GM12801 (cell line): ENCODE results near the gene C3orf22.

Experiments
- CTCF ChIP-seq: IDR thresholded peaks from one replicate; pipeline ENCODE4 v1.5.1; 2011; ENCODE audit warnings: control low read depth; ENCODE audit not compliant: insufficient read length; ENCODE audit errors: extremely low read depth

C3orf22 gene

GRCh38 chr3:126544596-126545281, 14.0 kb downstream of the C3orf22 start:
- TF ChIP-seq CTCF: no peak

GRCh38 chr3:126543457-126544061, 15.2 kb downstream of the C3orf22 start:
- no peak for TF ChIP-seq CTCF

DNA sequence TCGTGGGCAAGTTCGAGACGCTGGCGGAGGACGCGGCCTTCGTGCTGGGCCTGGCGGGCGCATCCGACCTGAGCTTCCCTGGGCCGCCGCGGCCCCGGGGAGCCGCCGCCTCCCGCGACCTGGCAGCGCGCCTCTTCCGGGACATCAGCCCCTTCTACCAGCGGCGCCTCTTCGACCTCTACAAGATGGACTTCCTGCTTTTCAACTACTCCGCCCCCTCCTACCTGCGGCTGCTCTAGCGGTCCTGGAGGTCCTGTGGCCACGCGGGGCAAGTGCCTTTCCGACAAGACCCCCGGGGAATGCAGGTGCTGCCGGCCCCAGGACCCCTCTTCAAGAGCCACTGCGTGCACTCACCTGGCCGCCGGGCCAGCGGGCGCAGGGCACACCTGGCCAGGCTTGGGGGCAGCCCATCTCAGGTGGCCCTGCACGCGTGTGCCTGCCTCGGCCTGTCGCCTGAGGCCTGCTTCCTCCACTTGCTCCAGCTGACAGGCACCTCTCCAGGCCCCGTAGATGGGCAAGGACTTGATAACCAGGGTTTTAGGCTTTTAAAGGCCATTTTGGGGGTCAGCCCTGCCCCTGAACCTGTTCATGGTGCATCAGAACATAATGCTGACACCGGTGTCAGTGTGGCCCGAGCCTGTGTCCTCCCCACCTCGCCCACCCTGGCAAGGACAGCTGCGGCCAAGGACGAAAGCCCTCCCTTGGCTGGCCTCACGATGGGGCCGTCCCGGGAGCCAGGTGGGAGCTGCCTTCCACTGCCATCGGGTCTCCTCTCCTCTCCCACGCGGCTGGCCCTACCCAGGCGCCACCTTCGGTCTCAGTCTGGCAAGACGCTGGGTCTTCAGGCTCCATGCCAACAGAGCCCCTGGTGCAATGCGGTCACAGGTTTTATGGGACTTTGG, 16.1 kb downstream of the C3orf22 start:
- TF ChIP-seq CTCF: no peak

DNA sequence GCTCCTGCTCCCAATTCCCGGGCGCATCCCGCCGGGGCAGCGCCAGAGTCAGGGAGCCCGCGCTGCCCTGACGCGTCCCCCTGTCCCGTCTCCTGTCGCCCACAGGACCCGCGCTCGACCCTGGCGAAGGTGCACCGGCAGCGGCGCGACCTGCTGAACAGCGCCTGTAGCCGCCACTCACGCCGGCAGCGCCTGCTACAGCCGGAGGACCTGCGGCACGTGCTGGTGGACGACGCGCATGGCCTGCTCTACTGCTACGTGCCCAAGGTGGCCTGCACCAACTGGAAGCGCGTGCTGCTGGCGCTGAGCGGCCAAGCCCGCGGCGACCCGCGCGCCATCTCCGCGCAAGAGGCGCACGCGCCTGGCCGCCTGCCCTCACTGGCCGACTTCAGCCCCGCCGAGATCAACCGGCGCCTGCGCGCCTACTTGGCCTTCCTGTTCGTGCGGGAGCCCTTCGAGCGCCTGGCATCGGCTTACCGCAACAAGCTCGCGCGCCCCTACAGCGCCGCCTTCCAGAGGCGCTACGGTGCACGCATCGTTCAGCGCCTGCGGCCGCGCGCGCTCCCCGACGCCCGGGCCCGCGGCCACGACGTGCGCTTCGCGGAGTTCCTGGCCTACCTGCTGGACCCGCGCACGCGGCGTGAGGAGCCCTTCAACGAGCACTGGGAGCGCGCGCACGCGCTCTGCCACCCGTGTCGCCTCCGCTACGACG, 16.9 kb downstream of the C3orf22 start:
- TF ChIP-seq CTCF: no peak

DNA sequence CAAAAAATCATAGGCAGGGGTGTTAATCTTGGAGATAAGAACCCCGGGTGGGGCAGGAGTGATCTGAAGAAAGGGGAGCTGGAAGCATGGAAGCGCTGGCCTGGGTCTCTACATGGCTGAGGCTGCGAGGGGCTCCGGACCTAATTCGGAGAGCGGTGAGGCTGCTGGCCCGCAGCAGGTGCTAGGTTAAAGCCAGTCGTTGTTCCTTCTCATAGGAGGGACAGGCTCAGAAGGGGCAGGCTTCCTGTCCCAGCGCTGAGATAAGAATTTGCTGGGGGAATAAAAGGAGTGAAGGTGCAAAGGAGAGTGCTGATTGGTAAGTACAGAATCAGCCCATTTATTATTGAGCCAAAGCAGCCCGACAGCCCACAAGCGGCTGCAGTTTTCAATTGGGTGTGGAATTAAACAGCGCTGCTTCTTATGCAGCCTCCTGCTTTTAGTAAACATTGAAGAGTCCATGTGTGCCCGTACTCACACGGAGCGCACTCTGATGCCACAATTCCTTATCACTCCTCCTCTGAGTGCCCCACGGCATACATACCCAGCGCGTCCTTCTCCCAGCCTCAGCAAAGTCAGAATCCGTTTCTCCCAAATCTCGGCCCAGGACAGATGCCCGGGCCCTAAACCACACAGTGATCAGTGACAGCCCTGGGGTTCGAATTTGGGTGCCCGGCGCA, 17.6 kb downstream of the C3orf22 start:
- TF ChIP-seq CTCF: no peak

- TF ChIP-seq CTCF: no peak
These were observed 18.3 kb downstream of the C3orf22 start for GRCh38 chr3:126540342-126540849.
